Activated T-helper 17 cell treated with anti-CD3 and anti-CD28 coated beads, Interleukin-2, amount 50 U/mL, for 72 hours (primary cell): ENCODE measurements around the gene SMIM24. TPM values are rescaled to one million over a fixed set of nuclear protein-coding genes. Genes with fewer than 3 reads are reported as not detected.
"Not testable (repeated sequence)": the region's sequence is repeated elsewhere in the genome, so short reads cannot be mapped to it uniquely, and the experiment has no call there.

Experiments
- ATAC-seq: fragments of 150-1000 bp; cut with Tn5 transposase; replicated peaks from 2 replicates; pipeline ENCODE4 v1.10.0; 2021; ENCODE audit warnings: mild to moderate bottlenecking, moderate library complexity
- H3K27ac Mint-ChIP-seq: one replicate; pipeline ENCODE4 v1.8.0; 2022; ENCODE audit warnings: mixed read lengths
- H3K27me3 Mint-ChIP-seq: one replicate; pipeline ENCODE4 v1.8.0; 2022; ENCODE audit warnings: mixed read lengths
- H3K36me3 Mint-ChIP-seq: one replicate; pipeline ENCODE4 v1.8.0; 2022; ENCODE audit warnings: low read depth, mild to moderate bottlenecking, mixed read lengths
- H3K4me1 Mint-ChIP-seq: one replicate; pipeline ENCODE4 v1.8.0; 2022; ENCODE audit warnings: mixed read lengths
- H3K4me3 Mint-ChIP-seq: one replicate; pipeline ENCODE4 v1.8.0; 2022; ENCODE audit warnings: mild to moderate bottlenecking, mixed read lengths
- H3K9me3 Mint-ChIP-seq: one replicate; pipeline ENCODE4 v1.8.0; 2022; ENCODE audit warnings: mixed read lengths
- total RNA-seq, 2 donors: library from RNA; stranded (reverse); gene quantifications; one replicate each; pipeline ENCODE4 v1.2.3, GENCODE V29; 2022

The SMIM24 gene
- total RNA-seq = 1 to 10 TPM in 1 of 2 donors, not detected in 1; 1.6 TPM

DNA sequence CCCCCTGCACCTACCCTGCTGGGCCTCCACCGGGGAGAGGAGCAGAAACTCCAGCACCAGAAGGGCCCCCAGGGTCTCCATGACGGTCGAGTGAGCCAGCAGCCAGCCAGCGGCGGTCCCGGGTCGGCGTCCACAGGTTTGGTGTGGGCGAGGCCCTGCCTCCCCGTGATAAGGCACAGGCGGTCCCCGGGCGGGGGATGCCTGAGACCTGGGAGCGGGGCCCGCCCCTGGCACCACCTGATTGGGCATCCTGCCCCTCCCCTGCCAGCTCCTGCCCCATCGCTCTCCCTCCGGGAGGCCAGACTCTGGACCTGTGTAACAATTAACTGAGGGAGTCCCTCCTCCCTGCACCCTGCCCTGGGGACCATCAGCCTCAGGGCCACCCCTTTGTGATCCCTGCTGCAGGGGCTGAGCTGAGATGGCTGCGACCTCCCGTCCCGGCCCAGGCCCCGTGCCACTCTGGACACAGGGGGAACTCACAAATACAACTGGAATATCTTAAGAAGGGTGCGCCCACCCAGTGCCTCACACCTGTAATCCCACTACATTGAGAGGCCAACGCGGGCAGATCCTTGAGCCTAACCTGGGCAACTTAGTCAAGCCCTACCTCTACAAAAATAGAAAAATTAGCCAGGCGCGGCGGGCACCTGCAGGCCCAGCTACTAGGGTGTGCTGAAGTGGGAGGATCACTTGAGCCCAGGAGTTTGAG, at the start of gene SMIM24:
Gene SMIM24, minus strand, starts transcription at position 143 of the 709 bp plus-strand sequence. Its CDS starts 62 bp downstream, at position 81.
- Mint-ChIP-seq H3K4me3 (peak within 1 kb of the TSS; percentile 29), H3K27me3 (no peaks in the 10 kb centered on the region), H3K27ac (no peak within 1 kb of the TSS)

GRCh38 chr19:3529299-3529698, 49.0 kb upstream of the SMIM24 start:
- H3K27me3 Mint-ChIP-seq, H3K4me1 Mint-ChIP-seq, H3K9me3 Mint-ChIP-seq, H3K4me3 Mint-ChIP-seq, ATAC-seq, H3K27ac Mint-ChIP-seq: not testable (repeated sequence)
- peaks cover 23% of the 10 kb centered on the region for H3K36me3 Mint-ChIP-seq

More for the DNA sequence above, at the start of gene SMIM24:
- no peaks in the 10 kb centered on the region for H3K9me3 Mint-ChIP-seq
- H3K36me3 Mint-ChIP-seq = no peaks in the 10 kb centered on the region
- peaks cover 7% of the 10 kb centered on the region for H3K4me1 Mint-ChIP-seq
- ATAC-seq = no peak

DNA sequence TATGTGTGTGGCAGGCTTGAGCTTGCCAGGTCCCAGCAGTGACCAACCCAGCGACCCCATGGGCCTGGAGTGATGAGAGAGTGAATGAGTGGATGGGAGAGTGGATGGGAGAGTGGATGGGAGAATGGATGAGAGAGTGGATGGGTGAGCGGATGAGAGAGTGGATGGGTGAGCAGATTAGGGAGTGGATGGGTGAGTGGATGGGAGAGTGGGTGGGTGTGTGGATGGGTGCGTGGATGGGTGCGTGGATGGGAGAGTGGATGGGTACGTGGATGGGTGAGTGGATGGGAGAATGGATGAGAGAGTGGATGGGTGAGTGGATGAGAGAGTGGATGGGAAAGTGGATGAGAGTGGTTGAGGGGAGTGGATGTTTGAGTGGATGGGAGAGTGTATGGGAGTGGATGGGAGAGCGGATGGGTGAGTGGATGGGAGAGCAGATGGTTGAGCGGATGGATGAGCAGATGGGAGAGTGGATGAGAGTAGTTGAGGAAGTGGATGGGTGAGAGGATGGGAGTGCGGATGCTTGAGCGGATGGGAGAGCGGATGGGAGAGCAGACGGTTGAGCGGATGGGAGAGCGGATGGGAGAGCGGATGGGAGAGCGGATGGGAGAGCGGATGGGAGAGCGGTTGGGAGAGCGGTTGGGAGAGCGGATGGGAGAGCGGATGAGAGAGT, 48.4 kb upstream of the SMIM24 start:
- Mint-ChIP-seq H3K36me3 (peaks cover 23% of the 10 kb centered on the region), H3K4me3 (no peak overlapping the region), H3K9me3 (no peaks in the 10 kb centered on the region), H3K27ac (no peak overlapping the region), H3K4me1 (no peaks in the 10 kb centered on the region), H3K27me3 (no peaks in the 10 kb centered on the region)
- ATAC-seq = no peak

- Mint-ChIP-seq H3K9me3 (no peaks in the 10 kb centered on the region), H3K27me3 (no peaks in the 10 kb centered on the region), H3K27ac (no peak overlapping the region), H3K36me3 (peaks cover 22% of the 10 kb centered on the region), H3K4me3 (no peak overlapping the region), H3K4me1 (no peaks in the 10 kb centered on the region)
- no peak for ATAC-seq
Measured at GRCh38 chr19:3528080-3528479, 47.8 kb upstream of the SMIM24 start.

GRCh38 chr19:3527238-3527910, 47.0 kb upstream of the SMIM24 start:
- no peak overlapping the region for H3K4me3 Mint-ChIP-seq
- H3K27ac Mint-ChIP-seq = no peak overlapping the region
- ATAC-seq = no peak
- H3K36me3 Mint-ChIP-seq = peaks cover 20% of the 10 kb centered on the region
- H3K27me3 Mint-ChIP-seq = no peaks in the 10 kb centered on the region
- no peaks in the 10 kb centered on the region for H3K9me3 Mint-ChIP-seq
- H3K4me1 Mint-ChIP-seq = no peaks in the 10 kb centered on the region

- no peak overlapping the region for H3K27ac Mint-ChIP-seq
- H3K36me3 Mint-ChIP-seq = peaks cover 24% of the 10 kb centered on the region
- no peaks in the 10 kb centered on the region for H3K4me1 Mint-ChIP-seq
- H3K9me3 Mint-ChIP-seq = no peaks in the 10 kb centered on the region
- H3K4me3 Mint-ChIP-seq = no peak overlapping the region
- H3K27me3 Mint-ChIP-seq = no peaks in the 10 kb centered on the region
- no peak for ATAC-seq
Measured at GRCh38 chr19:3526507-3527237, 46.3 kb upstream of the SMIM24 start.

DNA sequence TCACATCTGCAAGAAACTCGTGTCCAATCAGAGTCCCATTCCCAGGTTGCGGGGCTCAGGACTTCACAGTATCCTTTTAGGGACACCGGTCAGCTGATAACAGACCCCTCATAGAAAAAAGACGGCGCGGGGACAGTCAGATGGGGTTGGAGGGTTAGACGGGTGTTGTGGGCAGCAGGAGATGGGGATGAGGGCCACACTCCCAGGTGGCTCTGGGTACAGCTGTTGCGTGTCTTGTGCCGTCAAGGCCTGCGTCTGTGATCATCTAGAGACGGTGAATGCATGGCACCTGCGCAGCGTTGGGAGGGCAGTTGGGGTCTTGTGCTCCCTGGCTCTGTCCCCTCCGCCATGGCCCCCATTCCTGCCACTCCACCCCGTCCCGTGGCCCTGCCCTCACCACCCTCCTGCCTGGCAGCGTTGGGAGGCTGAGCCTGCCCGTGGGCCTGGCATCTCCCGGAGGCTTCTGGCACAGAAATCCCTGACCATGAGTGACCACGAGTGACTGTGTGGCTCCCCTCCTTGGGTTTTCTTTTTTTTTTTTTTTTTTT, 44.7 kb upstream of the SMIM24 start:
- no peaks in the 10 kb centered on the region for H3K9me3 Mint-ChIP-seq
- no peak overlapping the region for H3K4me3 Mint-ChIP-seq
- H3K27ac Mint-ChIP-seq = no peak overlapping the region
- ATAC-seq = no peak
- peaks cover 33% of the 10 kb centered on the region for H3K36me3 Mint-ChIP-seq
- H3K27me3 Mint-ChIP-seq = no peaks in the 10 kb centered on the region
- peaks cover 5% of the 10 kb centered on the region for H3K4me1 Mint-ChIP-seq

DNA sequence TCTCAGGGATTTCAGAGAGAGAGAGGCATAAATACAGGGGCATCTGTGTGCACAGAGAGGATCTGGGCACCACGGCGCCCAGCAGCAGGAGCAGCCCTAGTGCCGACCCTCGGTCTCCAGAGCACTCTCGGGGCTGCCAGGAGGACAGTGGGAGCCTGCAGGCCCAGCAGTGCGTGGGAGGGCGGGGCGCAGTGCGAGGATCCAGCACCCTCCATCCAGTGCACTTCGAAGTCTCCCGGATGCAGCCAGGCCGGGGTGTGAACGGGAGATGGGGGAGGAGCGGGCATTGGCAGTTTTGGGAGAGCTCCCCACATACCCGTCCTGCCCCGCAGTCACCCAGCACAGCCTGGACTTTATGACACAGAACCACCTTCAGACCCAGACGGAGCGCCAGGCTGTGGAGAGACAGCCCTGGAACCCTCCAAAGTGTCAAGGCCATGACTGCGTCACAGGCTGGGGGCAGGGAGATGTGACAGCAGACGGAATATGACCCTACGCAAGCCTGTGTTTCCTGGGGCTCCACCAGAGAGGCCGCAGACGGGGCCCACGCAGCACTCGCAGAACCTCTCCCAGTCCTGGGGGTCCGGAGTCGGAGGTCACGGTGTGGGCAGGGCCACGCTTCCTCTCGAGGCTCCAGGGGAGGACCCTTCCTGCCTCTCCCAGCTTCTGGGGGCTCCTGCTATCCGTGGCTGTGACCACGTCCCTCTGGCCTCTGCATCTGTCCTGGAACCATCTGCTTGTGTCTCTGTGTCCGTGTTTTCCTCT, 43.9 kb upstream of the SMIM24 start:
- Mint-ChIP-seq H3K27me3 (no peaks in the 10 kb centered on the region), H3K36me3 (peaks cover 33% of the 10 kb centered on the region), H3K27ac (no peak overlapping the region), H3K4me3 (no peak overlapping the region), H3K9me3 (no peaks in the 10 kb centered on the region), H3K4me1 (peaks cover 5% of the 10 kb centered on the region)
- no peak for ATAC-seq

- H3K27me3 Mint-ChIP-seq = no peaks in the 10 kb centered on the region
- peaks cover 33% of the 10 kb centered on the region for H3K36me3 Mint-ChIP-seq
- peaks cover 5% of the 10 kb centered on the region for H3K4me1 Mint-ChIP-seq
- H3K4me3 Mint-ChIP-seq = no peak overlapping the region
- no peak for ATAC-seq
- H3K27ac Mint-ChIP-seq = no peak overlapping the region
- H3K9me3 Mint-ChIP-seq = no peaks in the 10 kb centered on the region
Measured at GRCh38 chr19:3523361-3524077, 43.2 kb upstream of the SMIM24 start.

GRCh38 chr19:3522421-3523360, 42.4 kb upstream of the SMIM24 start:
- no peaks in the 10 kb centered on the region for H3K27me3 Mint-ChIP-seq
- no peak overlapping the region for H3K27ac Mint-ChIP-seq
- H3K4me1 Mint-ChIP-seq = peaks cover 5% of the 10 kb centered on the region
- H3K9me3 Mint-ChIP-seq = no peaks in the 10 kb centered on the region
- H3K36me3 Mint-ChIP-seq = peaks cover 33% of the 10 kb centered on the region
- ATAC-seq = no peak
- no peak overlapping the region for H3K4me3 Mint-ChIP-seq

DNA sequence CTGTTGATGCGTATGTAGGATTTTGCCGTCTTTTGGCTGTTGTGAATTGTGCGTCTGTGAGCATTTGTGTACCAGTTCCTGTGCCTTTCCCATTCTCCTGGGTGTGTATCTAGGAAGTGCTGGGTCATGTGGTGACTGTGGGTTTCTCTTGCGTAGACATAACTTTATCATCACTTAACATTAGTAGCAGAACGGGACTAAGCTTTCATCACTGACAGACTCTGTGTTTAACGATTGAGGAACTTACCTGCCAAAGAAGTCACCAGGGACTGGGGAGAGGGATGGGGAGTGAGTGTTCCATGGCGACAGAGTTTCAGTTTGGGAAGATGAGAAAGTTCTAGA, 40.8 kb upstream of the SMIM24 start:
- Mint-ChIP-seq H3K9me3 (no peaks in the 10 kb centered on the region), H3K27ac (no peak overlapping the region), H3K36me3 (peaks cover 26% of the 10 kb centered on the region), H3K4me3 (no peak overlapping the region), H3K4me1 (peaks cover 5% of the 10 kb centered on the region), H3K27me3 (no peaks in the 10 kb centered on the region)
- ATAC-seq = no peak

DNA sequence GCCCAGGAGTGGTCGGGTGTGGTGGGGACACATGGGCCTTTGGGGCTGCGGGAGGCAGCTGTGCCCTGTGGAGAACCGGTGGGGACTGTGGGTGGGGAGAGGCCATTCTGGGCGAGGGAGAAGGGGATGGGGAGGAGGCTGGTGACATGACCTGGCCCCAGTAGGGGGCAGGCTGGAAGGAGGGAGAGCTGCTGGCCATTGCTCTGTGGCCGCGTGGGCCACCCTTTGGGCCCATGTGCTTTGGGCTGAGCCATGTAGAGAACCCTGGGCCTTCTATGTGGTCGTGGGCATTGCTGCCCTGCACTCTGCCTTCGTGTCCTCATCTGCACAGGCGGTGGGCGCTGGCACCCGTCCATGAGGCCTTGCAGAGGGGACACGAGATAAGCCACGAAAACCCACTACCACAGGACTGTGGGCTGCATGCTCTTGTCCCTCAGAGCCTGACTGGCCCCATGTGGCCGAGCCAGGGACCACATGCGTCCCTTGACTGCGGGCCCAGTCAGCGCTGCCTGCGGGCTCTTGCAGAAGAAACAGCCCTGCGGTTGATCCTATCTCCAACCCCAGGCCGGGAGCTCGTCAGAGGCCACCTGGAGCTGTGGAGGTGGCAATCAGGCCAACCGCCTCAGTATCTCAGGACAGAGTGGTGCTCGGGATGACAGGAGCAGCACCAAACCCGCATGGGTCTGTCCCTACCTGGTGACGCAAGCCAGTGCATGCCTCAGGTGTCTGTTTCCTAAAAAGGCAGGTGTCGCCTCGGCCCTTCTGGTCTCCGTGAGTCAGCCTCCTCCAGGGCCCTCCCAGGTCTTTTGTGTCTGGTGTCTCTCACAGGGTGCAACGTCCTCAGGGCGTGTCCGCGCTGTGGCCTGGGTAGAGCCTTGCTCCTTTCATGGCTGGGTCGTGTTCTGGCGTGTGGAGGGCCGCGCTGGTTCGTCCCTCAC, 40.1 kb upstream of the SMIM24 start:
- no peak for ATAC-seq
- H3K4me1 Mint-ChIP-seq = peaks cover 5% of the 10 kb centered on the region

More for the DNA sequence above, 40.1 kb upstream of the SMIM24 start:
- Mint-ChIP-seq H3K4me3 (no peak overlapping the region), H3K27ac (no peak overlapping the region), H3K27me3 (no peaks in the 10 kb centered on the region), H3K36me3 (peaks cover 26% of the 10 kb centered on the region), H3K9me3 (no peaks in the 10 kb centered on the region)
